ENCODE measurements around the gene ATP2A1.

Gene ATP2A1

GRCh38 chr16:28836761-28837064 lies 41.6 kb upstream of the ATP2A1 start:
- TF ChIP-seq CTCF (conservative IDR thresholded peaks at IDR 0.05; ENCODE audit: control insufficient read depth, insufficient read depth, low read depth, low read length), result no peak
- DNase-seq (ENCODE audit: low read depth), result no peak
- H3K4me3 ChIP-seq (ENCODE audit: control insufficient read depth, low read depth, low read length), result no peak overlapping the region

- TF ChIP-seq CTCF (conservative IDR thresholded peaks at IDR 0.05; ENCODE audit: control insufficient read depth, insufficient read depth, low read depth, low read length), result no peak
- H3K4me3 ChIP-seq (ENCODE audit: control insufficient read depth, low read depth, low read length), result no peak overlapping the region
- DNase-seq (ENCODE audit: low read depth), result no peak
These were observed 40.4 kb upstream of the ATP2A1 start for GRCh38 chr16:28837672-28838557.

GRCh38 chr16:28838558-28838918 lies 39.8 kb upstream of the ATP2A1 start:
- no peak for TF ChIP-seq CTCF (conservative IDR thresholded peaks at IDR 0.05; ENCODE audit: control insufficient read depth, insufficient read depth, low read depth, low read length)
- H3K4me3 ChIP-seq (ENCODE audit: control insufficient read depth, low read depth, low read length), result no peak overlapping the region
- DNase-seq (ENCODE audit: low read depth), result no peak

- no peak overlapping the region for H3K4me3 ChIP-seq (ENCODE audit: control insufficient read depth, low read depth, low read length)
- no peak for TF ChIP-seq CTCF (conservative IDR thresholded peaks at IDR 0.05; ENCODE audit: control insufficient read depth, insufficient read depth, low read depth, low read length)
- no peak for DNase-seq (ENCODE audit: low read depth)
These were observed 39.2 kb upstream of the ATP2A1 start for GRCh38 chr16:28839004-28839639.

GRCh38 chr16:28839899-28840298 lies 38.4 kb upstream of the ATP2A1 start:
- no peak for DNase-seq (ENCODE audit: low read depth)
- TF ChIP-seq CTCF (conservative IDR thresholded peaks at IDR 0.05; ENCODE audit: control insufficient read depth, insufficient read depth, low read depth, low read length), result no peak
- no peak overlapping the region for H3K4me3 ChIP-seq (ENCODE audit: control insufficient read depth, low read depth, low read length)

- no peak overlapping the region for H3K4me3 ChIP-seq (ENCODE audit: control insufficient read depth, low read depth, low read length)
- no peak for DNase-seq (ENCODE audit: low read depth)
- no peak for TF ChIP-seq CTCF (conservative IDR thresholded peaks at IDR 0.05; ENCODE audit: control insufficient read depth, insufficient read depth, low read depth, low read length)
These were observed 35.6 kb upstream of the ATP2A1 start for GRCh38 chr16:28842696-28843095.

Measured in fibroblast of mammary gland (primary cell).